Keratinocyte (primary cell): ENCODE results near the gene SAMD4B. TPM values are rescaled to one million over a fixed set of nuclear protein-coding genes. Genes with fewer than 3 reads are reported as not detected.
A peak's percentile ranks its signal among the peaks of the same experiment; 100 is the strongest.

Experiments
- DNase-seq: peaks from one replicate; pipeline ENCODE4 v3.0.0-alpha.2; 2011; ENCODE audit warnings: low read depth, missing footprints, low spot score
- FAIRE-seq: peaks from 2 replicates; lab custom pipeline; 2011; peaks lifted over from hg19 to GRCh38; lab: Jason Lieb, UNC
- H2AFZ ChIP-seq: 2 replicates; pipeline ENCODE4 v1.6.0; 2012; ENCODE audit warnings: low read length, control low read depth, inconsistent platforms; ENCODE audit not compliant: control insufficient read depth
- H3K27ac ChIP-seq: 2 replicates; pipeline ENCODE4 v1.5.1; 2011; ENCODE audit warnings: low read length; ENCODE audit not compliant: control insufficient read depth, insufficient read depth
- H3K27me3 ChIP-seq: 3 replicates; pipeline ENCODE4 v1.6.0; 2011; ENCODE audit warnings: low read length; ENCODE audit not compliant: control insufficient read depth, insufficient read depth; ENCODE audit errors: extremely low read depth
- H3K36me3 ChIP-seq, 2 experiments: 2 replicates in 1 of 2; 3 replicates in 1 of 2; pipeline ENCODE4 v1.5.1; 2011; ENCODE audit warnings: low read length in 2 of 2, mild to moderate bottlenecking in 1 of 2; ENCODE audit not compliant: control insufficient read depth in 2 of 2, insufficient read depth in 2 of 2; ENCODE audit errors: extremely low read depth in 1 of 2
- H3K4me1 ChIP-seq: 3 replicates; pipeline ENCODE4 v1.5.1; 2011; ENCODE audit warnings: low read length; ENCODE audit not compliant: control insufficient read depth, insufficient read depth; ENCODE audit errors: extremely low read depth
- H3K4me2 ChIP-seq: 3 replicates; pipeline ENCODE4 v1.6.0; 2011; ENCODE audit warnings: low read depth, low read length; ENCODE audit not compliant: control insufficient read depth, insufficient read depth; ENCODE audit errors: extremely low read depth
- H3K4me3 ChIP-seq, 3 experiments: fragments of 200-600 bp in 1 of 3; sonication (generic) in 1 of 3; 2 replicates in 2 of 3; 3 replicates in 1 of 3; pipeline ENCODE4 v1.5.1; 2011 to 2016; ENCODE audit warnings: low read length in 3 of 3, mild to moderate bottlenecking in 3 of 3, control low read depth in 2 of 3, inconsistent platforms in 1 of 3, low read depth in 1 of 3, mixed read lengths in 1 of 3, mixed run types in 1 of 3, moderate library complexity in 1 of 3; ENCODE audit not compliant: control insufficient read depth in 2 of 3, insufficient read depth in 2 of 3; ENCODE audit errors: extremely low read depth in 1 of 3
- H3K79me2 ChIP-seq: 2 replicates; pipeline ENCODE4 v1.6.0; 2012; ENCODE audit warnings: low read length; ENCODE audit not compliant: control insufficient read depth, insufficient read depth
- H3K9ac ChIP-seq: 3 replicates; pipeline ENCODE4 v1.6.0; 2011; ENCODE audit warnings: low read length; ENCODE audit not compliant: control insufficient read depth, insufficient read depth; ENCODE audit errors: extremely low read depth
- H3K9me1 ChIP-seq: 3 replicates; pipeline ENCODE4 v1.6.0; 2011; ENCODE audit warnings: low read length; ENCODE audit not compliant: control insufficient read depth, insufficient read depth; ENCODE audit errors: extremely low read depth
- H3K9me3 ChIP-seq: 2 replicates; pipeline ENCODE4 v1.5.1; 2012; ENCODE audit warnings: low read depth, low read length; ENCODE audit not compliant: control insufficient read depth
- H4K20me1 ChIP-seq: 3 replicates; pipeline ENCODE4 v1.6.0; 2011; ENCODE audit warnings: low read length; ENCODE audit not compliant: control insufficient read depth, insufficient read depth; ENCODE audit errors: extremely low read depth
- EZH2 ChIP-seq: IDR thresholded peaks from one replicate; pipeline ENCODE4 v1.6.1; 2012; ENCODE audit warnings: inconsistent platforms, mild to moderate bottlenecking, low read length, moderate library complexity
- dilution Hi-C: fragments of 300-500 bp; cut with MboI; formaldehyde crosslinking; loops from one replicate; pipeline ENCODE4 v1.7.0; 2020; ENCODE audit warnings: low sequenced_read_pairs; ENCODE audit not compliant: extremely low pct_ligation_motif_present
- polyA plus RNA-seq, 5 experiments: library from polyadenylated mRNA; depleted of rRNA in 3 of 5; stranded (reverse) in 3 of 5; stranded (forward) in 1 of 5; unstranded in 1 of 5; fragments of >200 nt; gene quantifications; 1 replicate in 1 of 5; 2 replicates in 3 of 5; 3 replicates in 1 of 5; pipeline versions ENCODE4 v1.2.1 to v1.2.3, GENCODE V29; 2011 to 2012; ENCODE audit warnings: missing spikeins in 2 of 5, low read depth in 1 of 5, low replicate concordance in 1 of 5
- TF ChIP-seq, protein P1 (sequence below), 3 experiments: IDR thresholded peaks in 1 of 3; conservative IDR thresholded peaks in 1 of 3; optimal IDR thresholded peaks in 1 of 3; 2 replicates in 2 of 3; 3 replicates in 1 of 3; pipeline versions ENCODE3 to v1.5.1; 2011; ENCODE audit warnings: low read length in 3 of 3, mild to moderate bottlenecking in 3 of 3, moderate library complexity in 2 of 3, control low read depth in 1 of 3, inconsistent platforms in 1 of 3; ENCODE audit not compliant: insufficient read depth in 2 of 3; ENCODE audit errors: extremely low read depth in 1 of 3

SAMD4B gene
- polyA plus RNA-seq, 1 donor (not counting 4 experiments of a cell fraction or from before 2014, with no cell fraction given): 20.9 TPM

DNA sequence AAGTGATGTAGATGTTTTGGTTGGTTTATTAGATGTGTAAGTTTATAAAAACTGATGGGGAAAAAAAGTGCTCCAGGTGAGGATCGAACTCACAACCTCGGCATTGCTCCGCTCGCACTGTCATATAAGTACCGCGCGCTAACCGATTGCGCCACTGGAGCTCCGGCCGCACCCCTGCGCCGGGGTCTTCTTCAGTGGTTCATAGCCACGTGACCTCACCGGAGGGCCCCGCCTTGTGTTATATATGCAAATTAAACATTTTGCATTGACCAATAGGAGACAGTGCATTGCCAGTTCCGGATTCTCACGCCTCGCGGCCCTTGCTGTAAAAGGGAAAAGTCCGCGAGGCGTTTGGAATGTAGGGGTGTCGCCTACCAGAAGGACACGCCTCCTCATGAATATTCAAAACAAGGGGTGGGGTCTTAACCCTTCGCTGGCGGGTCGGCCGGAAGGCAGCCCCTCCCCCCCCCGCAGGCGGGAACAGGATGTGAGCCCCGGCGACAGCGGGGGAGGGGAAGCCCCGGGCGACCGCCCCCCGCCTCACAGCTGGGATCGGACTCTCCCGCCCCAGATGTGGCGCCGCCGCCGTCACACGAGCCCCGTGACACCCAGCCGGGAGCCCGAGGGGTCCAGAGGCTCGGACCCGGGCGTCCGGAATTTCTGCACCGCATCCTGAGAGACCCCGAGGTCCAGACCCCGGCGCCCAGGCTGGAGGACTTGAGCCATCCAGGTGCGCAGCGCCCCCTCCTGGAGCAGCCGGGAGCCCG, 70.1 kb downstream of the SAMD4B start, which contains the start of gene PLEKHG2:
Gene PLEKHG2, plus strand, starts transcription at position 570 of the 767 bp plus-strand sequence. CDS start 1,418 bp downstream, outside the sequence.
- FAIRE-seq: peak; percentile 69
- H3K27ac ChIP-seq: peak within 1 kb of the TSS; percentile 88
- peak; percentile 99 for DNase-seq
- H3K36me3 ChIP-seq: peaks cover 8 to 18% of the 10 kb centered on the region in 2 experiments
- H3K4me3 ChIP-seq: peak within 1 kb of the TSS; percentile 67 to 88 (median 68)
- no peaks in the 10 kb centered on the region for H3K9me3 ChIP-seq
- no peaks in the 10 kb centered on the region for H3K9me1 ChIP-seq
- H2AFZ ChIP-seq: peak within 1 kb of the TSS; percentile 56
- peak within 1 kb of the TSS; percentile 83 for H3K4me2 ChIP-seq
- TF ChIP-seq, protein P1, sequence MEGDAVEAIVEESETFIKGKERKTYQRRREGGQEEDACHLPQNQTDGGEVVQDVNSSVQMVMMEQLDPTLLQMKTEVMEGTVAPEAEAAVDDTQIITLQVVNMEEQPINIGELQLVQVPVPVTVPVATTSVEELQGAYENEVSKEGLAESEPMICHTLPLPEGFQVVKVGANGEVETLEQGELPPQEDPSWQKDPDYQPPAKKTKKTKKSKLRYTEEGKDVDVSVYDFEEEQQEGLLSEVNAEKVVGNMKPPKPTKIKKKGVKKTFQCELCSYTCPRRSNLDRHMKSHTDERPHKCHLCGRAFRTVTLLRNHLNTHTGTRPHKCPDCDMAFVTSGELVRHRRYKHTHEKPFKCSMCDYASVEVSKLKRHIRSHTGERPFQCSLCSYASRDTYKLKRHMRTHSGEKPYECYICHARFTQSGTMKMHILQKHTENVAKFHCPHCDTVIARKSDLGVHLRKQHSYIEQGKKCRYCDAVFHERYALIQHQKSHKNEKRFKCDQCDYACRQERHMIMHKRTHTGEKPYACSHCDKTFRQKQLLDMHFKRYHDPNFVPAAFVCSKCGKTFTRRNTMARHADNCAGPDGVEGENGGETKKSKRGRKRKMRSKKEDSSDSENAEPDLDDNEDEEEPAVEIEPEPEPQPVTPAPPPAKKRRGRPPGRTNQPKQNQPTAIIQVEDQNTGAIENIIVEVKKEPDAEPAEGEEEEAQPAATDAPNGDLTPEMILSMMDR (optimal IDR thresholded peaks at IDR 0.05 in 1 of 3, IDR thresholded peaks at IDR 0.05 in 1 of 3, conservative IDR thresholded peaks at IDR 0.05 in 1 of 3; ENCODE audit: extremely low read depth in 1 of 3, insufficient read depth in 2 of 3, low read length in 3 of 3): peak; percentile 59 to 95 (median 74)
- no peak for TF ChIP-seq EZH2
- H3K9ac ChIP-seq: peak within 1 kb of the TSS; percentile 93
- no peaks in the 10 kb centered on the region for H3K27me3 ChIP-seq
- no peaks in the 10 kb centered on the region for H4K20me1 ChIP-seq
- H3K4me1 ChIP-seq: peaks cover 20% of the 10 kb centered on the region
- dilution Hi-C loops: no loop called here
- H3K79me2 ChIP-seq: peaks cover 18% of the 10 kb centered on the region

DNA sequence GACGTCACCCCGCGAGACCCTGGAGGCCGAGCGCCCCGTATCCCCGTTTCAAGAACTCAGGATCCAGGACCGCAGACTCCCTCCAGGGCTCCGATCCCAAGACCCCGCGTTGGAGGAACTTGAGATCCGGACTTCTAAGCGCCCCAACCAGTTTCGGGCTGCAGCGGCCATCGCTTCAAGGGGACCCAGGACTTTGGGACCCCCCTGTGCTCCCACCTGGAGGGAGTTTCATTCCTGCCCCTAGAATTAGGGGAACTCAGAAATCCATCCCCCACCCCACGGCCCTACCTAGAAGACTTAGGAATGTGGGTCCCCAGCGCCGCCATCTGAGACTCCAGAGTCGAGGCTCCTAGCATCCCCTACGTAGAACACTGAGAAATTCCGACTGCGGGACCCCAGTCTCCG, 70.6 kb downstream of the SAMD4B start:
- Histone ChIP-seq H2AFZ (peak overlapping the region; percentile 34), H3K27ac (peak overlapping the region; percentile 44), H3K9me1 (no peaks in the 10 kb centered on the region), H3K36me3 (peaks cover 7 to 15% of the 10 kb centered on the region in 2 experiments), H4K20me1 (no peaks in the 10 kb centered on the region), H3K27me3 (no peaks in the 10 kb centered on the region), H3K9ac (peak overlapping the region; percentile 78), H3K4me1 (peaks cover 20% of the 10 kb centered on the region), H3K79me2 (peaks cover 12% of the 10 kb centered on the region), H3K9me3 (no peaks in the 10 kb centered on the region), H3K4me3 (peak overlapping the region; percentile 67 to 88 (median 68)), H3K4me2 (peak overlapping the region; percentile 61)
- DNase-seq (no peak), FAIRE-seq (no peak)
- dilution Hi-C loops: no loop called here
- TF ChIP-seq EZH2: no peak
- TF ChIP-seq, protein P1 (optimal IDR thresholded peaks at IDR 0.05 in 1 of 3, IDR thresholded peaks at IDR 0.05 in 1 of 3, conservative IDR thresholded peaks at IDR 0.05 in 1 of 3; ENCODE audit: extremely low read depth in 1 of 3, insufficient read depth in 2 of 3, low read length in 3 of 3): no peak
